NCI-H345 treated with DMSO at 0.1 percent for 48 hours (cell line): ENCODE measurements around the gene PCCA.
"Not testable (repeated sequence)": the region's sequence is repeated elsewhere in the genome, so short reads cannot be mapped to it uniquely, and the experiment has no call there.

Experiments
- DNase-seq: peaks from one replicate; lab custom pipeline; 2025; ENCODE audit not compliant: unreplicated experiment; lab: John Stamatoyannopoulos, UW

PCCA gene

DNA sequence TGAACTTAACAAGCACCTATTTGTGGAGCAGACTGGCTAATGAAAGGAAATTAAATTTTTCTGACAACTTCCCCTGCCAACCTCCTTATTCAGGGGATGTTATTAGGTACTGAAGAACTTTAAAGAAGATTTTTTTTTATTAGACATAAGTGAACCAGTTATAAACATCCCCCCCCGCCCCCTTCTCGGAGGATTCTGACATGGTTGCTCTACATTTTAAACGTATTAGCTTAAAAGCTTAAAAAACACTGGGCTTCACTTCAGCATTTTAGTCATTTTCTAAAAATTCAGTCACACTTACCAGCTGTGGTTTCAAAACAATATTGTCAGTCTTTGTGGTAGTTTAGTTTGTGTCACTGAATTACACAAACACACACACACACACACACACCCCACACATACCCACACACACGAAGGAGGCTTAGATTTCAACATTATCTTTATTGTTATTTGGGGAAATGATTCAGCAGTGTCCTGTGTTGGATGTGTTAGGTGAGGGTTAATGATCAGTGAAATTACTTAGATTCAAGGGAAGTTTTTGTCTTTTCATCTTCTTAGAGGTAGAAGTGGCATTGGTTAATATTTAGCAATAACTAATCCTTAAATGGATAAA lies 145.7 kb downstream of the PCCA start:
- no peak for DNase-seq

DNA sequence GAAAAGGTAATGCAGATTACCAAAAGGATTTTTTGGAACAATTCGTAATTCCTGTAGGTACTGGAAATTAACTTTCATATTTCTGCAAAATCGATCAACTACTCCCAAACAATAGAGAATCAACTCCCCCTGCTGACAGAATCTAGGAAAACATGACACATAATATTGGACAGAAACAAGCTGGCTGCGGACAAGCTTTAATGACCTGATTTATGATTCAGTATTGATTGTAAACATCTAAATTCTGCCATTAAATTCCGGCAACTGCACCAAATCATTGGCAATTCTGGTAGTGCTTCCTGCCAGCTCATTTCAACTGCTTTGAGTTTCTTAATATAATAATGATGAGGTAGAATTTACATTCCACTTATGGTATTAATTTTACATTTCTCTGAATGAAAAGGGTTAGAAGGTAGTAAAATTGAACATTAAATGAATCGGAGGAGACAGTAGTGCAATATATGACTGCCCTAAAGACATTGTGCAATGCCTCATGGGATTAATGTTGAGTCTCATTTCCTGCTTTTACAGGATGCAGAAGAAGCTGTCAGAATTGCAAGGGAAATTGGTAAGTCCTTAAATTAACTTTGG lies 146.5 kb downstream of the PCCA start:
- peak; percentile 22 for DNase-seq

DNA sequence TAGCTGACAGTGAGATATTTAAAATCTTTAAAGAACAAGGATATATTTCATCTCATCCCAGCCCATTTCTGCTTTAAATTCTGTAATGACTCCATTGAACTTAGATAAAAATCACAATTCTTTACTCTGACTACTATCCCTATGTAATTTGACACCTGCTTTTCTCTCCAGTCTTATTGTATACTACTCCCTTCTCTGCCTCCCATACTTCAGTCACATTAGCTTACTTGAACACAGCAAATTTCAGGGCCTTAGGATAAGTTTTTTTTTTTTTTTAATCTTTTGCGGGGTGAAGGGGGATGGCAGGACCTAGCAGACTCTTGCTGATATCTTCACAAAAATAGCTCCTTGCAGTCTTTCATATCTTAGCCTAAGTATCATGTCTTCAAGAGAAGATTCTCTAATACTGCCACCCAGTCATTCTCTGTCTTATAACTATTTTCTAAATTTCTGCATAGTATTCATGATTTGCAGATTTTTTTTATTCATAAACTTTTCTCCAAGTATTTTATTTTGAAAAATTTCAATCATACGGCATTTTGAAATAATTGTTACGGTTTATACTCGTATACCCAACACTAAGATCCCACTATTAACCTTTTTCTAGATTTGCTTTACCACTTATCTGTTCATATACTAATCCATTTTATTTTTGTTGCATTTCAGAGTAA lies 151.4 kb downstream of the PCCA start:
- no peak for DNase-seq

DNA sequence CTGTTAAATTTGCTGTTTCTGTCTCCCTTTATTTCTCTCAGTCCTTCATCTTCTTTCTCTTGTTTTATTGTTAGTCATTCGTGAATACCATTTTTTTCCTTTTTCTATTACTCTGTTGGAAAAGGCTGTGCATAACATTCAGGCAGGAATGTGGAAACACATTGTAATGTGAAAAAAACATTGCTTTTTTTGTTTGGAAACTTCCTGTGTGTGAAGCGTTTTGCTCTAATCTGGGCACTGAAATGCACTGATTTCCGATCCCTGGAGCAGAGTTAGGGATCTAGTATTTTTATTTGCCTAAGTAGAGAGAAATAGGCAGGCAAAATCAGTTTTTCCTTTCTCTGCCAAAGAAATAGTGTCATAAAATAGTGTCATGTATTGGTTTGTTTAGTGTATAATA lies 155.5 kb downstream of the PCCA start:
- DNase-seq: no peak

DNA sequence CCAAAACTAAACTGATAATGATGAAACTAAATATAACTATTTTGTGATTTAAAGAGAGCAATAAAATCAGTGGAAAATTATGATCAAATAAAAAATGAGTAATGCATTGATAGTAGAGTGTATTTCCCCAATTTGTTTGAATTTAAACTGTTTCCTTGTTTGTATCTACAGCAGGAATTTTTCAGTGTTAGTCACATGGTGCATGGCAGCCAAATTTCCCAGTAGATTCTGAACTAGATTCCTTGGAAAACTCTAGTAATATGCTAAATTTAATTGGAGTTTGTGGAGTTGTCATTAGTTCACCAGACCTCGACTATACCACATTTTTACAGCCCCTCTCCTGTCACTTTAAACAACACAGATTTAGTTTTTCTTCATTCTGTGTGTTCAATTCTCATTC lies 156.2 kb downstream of the PCCA start:
- no peak for DNase-seq

DNA sequence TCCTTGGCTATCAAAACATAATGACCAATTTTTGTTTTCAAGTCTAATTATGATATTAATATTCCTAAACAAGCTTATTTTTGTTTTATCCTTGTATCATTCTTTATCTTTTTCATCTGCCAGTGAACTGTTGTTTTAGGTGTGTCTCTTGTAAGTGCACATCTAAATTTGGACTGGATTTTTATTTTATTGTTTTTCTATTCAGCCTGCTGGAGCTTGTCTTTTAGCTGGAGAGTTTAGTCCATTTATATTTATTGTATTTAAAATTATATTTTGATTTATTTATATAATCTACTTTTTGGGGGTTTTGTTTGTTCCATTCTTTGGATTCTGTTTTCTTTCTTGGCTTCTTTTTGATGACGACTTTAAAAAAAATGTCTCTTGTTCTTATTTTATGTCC lies 159.0 kb downstream of the PCCA start:
- DNase-seq: no peak

DNA sequence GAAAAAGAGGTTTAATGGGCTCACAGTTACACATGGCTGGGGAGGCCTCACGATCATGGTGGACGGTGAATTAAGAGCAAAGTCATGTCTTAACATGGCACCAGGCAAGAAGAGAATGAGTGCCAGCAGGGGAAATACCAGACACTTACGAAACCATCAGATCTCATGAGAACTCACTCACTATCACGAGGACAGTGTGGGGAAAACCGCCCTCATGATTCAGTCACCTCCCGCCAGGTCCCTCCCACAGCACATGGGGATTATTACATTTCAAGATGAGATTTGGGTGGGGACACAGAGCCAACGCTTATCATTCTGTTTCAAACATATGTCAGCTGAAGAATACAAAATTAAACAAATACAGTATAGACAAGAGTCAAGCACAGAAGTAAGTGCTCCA lies 165.1 kb downstream of the PCCA start:
- DNase-seq: no peak

DNA sequence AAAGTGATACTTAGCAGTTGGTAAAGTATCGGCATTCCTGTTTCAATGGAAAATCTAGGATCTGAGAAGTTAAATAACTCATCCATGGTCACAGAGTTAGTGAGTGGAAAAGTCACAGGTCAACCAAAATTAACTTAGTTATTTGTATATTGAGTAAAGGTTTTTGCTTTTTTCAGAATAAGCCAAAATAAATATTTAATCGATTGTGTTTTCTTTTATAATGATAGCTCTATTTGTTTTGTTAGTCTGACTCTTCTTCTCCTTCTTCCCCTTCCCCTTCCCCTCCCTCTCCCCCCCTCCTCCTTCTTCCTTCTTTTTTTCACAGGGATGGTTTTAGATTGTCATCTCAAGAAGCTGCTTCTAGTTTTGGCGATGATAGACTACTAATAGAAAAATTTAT lies 173.5 kb downstream of the PCCA start:
- no peak for DNase-seq

DNA sequence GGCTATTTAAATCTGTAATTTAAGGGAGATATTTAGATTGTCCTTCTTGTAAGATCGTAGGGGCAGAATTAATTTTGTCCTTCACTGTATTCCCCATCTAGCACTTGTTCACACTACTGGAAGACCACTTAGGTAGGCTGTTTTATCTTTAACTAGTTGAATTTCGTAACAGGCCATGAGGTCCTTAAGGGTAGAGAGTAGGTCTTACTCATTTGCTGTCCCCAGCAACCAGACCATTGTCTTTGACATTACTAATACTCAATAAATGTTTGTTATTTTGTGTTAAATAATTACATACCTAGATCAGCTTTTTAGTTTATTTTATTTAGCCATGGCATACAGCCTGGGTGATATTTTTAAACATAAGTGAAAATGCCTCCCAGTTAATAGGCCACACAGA lies 177.1 kb downstream of the PCCA start:
- no peak for DNase-seq

DNA sequence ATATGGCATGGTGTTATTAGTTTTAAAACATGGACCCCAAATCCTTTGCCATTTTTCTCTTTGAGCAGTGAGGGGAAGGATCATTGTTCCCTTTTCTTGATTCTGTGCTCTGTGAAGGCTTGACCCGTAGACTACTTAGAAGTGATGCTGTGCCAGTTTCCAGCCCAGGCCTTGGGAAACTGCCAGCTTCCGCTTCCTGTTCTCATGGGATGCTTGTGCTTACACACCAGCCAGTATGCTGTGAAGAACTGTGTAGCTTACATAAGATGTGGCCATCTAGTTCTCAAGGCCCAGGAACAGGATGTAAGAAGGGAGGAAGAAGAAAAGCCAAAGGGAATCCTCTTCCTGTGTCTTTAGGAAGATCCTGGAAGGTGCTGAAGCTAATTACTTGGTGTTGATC lies 180.9 kb downstream of the PCCA start:
- no peak for DNase-seq

DNA sequence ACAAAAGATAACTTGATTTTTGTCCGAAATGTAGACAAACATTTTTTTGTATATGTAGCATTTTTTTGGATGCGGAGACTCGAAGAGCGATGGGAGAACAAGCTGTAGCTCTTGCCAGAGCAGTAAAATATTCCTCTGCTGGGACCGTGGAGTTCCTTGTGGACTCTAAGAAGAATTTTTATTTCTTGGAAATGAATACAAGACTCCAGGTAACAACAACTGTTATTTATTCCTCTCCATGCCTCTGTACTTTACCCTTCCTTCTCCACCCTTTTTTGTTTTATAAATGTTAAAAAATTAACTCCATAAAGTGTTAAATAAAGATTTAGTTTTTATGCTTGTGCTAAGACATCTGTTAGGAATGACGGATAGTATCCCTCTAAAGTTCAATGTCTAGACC lies 184.2 kb downstream of the PCCA start:
- DNase-seq: no peak

DNA sequence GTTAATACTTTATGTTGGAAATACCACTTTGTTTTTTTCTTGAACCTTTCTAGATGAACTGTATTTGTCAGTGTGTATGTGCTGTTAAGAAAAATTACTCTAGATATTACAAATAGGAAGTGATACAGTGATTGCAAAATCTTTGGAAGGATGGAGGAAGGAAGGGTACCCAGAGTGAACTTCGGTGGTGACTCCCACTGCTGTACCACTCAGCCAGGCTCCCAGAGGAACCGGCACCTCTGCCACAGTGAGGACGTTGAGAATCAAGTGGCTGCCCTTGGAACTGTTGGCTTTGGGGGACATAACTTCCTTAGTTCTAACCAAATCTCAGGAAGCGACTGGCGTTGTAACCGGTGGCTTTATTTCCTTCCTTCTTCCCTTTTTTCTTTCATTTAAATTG lies 184.7 kb downstream of the PCCA start:
- no peak for DNase-seq

DNA sequence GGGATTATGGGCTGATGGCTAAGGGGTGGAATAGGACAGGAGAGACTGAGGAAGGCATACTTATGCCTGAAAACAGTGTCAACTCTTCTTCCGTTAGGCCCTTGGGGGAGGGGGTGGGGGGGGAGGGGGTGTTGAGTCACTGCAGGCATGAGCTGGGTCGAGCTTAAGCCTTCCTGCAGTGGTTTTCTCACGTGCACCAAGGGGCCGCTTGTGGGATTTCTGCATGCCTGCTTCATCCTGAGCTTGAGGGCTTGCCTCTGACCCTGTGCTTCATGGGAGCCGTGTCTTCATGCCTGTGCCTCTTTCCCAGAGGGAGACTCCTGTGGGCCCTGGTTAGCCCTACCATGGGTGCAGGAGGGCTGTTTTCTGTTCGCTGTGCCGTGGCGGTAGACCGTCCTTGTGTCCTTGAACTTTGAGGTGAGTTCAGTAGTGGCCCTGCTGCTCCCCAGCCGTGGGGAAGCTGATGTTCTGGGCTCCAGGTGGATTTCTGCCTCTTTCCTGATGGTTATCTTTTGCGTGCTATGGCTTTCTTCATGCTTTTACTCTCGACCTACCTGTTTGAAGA lies 186.1 kb downstream of the PCCA start:
- DNase-seq: no peak

DNA sequence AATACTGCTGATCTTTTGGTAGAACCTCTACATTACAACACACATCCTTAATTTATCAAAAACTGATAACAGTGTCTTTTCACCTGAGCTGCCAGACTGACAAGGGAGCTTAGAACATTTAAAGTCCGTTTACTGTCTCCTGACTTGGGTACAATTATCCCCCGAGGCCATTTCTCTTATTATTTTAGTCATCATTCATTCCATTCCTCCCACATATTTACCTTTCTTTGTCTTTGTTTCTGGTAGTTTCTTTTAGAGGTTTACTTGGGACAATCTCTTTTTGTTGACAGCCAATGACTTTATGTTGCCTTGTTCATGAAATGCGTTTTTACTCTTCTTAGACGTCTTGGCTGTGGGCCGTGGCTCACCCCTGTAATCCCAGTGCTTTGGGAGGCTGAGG lies 186.9 kb downstream of the PCCA start:
- DNase-seq: no peak

DNA sequence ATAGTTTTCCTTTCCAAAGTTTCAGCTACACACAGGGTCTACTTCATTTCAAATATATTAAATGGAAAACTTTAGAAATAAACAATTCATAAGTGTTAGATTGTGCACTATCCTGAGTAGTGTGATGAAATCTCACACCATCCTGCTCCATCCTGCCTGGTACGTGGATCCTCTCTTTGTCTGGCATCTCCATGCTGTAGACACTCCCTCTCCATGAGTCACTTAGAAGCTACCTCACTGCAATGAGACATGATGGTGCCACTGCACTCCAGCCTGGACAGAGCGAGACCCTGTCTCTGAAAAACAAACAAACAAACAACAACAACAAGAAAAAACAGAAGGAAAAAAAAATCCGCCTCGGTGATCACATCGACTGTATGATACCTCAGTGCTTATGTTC lies 191.8 kb downstream of the PCCA start:
- DNase-seq: no peak

DNA sequence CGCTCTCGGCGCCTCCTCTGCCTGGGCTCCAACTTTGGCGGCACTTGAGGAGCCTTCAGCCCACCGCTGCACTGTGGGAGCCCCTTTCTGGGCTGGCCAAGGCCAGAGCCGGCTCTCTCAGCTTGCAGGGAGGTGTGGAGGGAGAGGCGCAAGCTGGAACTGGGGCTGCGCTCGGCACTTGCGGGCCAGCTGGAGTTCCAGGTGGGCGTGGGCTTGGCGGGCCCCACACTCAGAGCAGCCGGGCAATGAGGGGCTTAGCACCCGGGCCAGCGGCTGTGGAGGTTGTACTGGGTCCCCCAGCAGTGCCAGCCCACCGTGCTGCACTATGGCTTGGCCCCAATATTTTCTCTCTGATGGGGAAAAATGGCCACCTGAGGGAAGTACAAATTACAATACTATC lies 193.4 kb downstream of the PCCA start:
- DNase-seq: not testable (repeated sequence)

DNA sequence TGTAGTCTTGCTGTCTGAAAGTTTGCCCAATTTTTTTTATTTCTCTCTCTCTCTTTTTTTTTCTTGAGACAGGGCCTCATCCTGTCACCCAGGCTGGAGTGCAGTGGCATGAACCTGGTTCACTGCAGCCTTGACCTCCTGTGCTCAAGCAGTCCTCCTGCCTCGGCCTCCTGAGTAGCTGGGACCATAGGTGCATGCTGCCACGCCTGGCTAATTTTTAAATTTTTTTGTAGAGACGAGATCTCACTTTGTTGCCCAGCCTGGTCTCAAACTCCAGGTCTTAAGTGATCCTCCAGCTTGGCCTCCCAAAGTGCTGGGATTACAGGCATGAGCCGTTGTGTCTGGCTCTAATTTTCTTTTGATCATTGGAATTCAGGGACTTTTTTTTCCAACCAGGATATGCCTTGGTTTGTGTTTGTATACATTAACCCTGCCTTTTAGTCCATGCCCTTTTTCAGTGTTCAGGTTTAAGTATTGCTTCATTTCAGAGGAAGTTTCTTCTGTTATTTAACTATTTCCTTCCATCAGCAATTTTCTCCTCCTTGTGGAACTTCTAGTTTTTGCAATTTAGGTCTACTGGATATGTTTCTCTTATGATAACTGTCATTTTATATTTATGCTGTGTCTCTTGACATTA lies 201.4 kb downstream of the PCCA start:
- DNase-seq: no peak

DNA sequence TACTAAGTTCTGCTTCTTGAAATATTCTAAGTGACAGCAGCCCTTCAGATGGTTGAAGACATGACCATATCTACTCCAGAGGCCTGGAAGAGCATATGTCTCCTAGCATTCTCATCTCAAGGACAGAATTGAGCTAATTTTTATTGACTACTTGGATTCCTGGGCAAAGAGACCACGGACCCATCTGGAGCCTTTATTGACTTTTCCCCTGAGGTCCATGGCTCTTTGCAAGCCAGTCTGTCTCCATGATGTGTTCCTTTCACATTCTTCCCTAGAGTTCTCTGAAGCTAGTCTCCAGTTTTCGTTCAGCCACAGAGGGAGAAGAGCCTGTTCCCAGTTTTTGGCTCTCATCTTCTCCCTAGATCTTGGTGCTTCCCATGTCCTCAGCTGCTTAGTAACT lies 202.7 kb downstream of the PCCA start:
- no peak for DNase-seq

DNA sequence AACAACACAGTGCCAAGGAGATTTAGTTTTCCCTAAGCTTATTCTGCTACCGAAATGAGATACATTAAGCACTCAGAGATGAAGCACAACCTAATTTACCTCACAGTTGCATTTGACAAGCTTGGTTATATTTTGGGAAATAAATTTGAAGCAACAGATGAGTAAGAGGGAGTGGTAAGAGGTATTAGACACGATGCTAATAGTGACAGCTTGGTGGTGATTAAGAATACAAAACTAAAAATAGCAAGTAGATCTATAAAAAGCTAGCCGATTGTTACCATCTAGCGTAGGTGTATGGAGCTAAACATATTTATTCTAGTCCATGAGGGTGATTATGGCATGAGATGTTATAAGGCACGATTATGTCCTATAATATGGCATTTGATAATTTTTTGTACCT lies 208.5 kb downstream of the PCCA start:
- no peak for DNase-seq

DNA sequence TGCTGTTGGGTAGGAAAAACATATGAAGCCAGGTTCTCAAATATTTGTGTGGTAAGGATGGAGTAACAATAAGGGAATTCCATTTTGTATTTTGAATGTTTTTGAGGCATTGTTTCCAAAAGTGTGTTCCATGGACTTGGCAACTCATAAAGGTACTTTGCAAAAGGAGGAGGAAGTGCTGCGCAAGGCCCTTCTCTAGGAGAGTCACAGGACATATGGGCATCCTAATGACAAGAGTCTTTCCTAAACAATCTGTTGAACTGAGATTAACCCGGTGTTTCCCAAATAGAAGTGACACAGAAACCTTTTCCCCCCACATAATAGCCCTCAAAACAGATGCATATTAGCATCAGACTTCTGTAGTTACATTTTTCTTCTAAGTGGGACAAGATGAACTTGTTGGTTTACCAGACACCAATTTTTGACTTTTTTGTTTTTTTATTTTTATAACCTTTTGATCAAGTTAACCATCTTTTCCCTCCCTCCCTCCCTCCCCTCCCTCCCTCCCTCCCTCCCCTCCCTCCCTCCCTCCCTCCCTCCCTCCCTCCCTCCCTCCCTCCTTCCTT lies 209.3 kb downstream of the PCCA start:
- DNase-seq: no peak

DNA sequence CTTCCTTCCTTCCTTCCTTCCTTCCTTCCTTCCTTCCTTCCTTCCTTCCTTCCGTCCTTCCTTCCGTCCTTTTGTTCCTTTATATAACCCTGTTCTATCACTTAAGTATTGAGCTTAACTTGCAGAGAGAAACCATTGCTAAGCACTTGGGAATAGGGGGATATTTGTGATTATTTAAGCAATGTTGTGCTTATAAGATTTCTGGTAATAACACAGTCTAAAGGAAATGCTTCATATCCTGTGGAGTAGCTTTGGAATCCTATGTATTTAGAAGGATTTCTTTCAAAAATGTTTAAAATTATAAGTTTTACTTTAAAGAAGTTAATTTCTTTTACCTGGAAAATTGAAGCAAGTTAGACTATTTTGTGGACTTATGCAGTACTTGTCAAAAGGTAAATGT lies 209.8 kb downstream of the PCCA start:
- DNase-seq: no peak

DNA sequence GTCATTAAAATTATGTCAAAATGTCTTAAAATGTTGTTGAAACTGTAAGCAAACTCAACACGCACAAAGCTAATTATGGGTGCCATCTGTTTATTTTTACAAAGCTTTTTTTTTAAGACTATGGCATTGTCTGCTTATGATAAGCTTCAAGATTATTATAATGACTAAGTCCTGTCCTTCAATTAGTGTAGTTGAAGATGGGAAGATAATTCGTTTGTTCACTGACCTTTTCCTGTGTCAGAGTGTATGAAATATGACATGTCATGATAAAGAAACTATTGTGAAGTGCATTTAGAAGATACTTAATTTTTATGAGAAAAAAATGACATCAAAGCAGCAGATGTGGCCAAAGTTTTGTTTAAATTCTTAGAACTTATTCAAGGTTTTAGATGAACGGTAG lies 211.3 kb downstream of the PCCA start:
- DNase-seq: no peak
